Peyer's patch (tissue), 4 donors: Measurements from ENCODE around the gene ATMIN. TPM values are rescaled to one million over a fixed set of nuclear protein-coding genes. Genes with fewer than 3 reads are reported as not detected.

Source experiments
- DNase-seq, 3 donors: peaks; one replicate each; pipeline ENCODE4 v3.0.0-alpha.2; 2017 to 2019
- H3K27ac ChIP-seq, 4 donors: fragments of 200-600 bp; sonication (generic); one replicate each; pipeline ENCODE4 v1.5.1; 2016 to 2019
- H3K27me3 ChIP-seq, 2 donors: fragments of 200-600 bp; sonication (generic); one replicate each; pipeline ENCODE4 v1.5.1; 2019
- H3K36me3 ChIP-seq, 3 donors: fragments of 200-600 bp; sonication (generic); one replicate each; pipeline ENCODE4 v1.5.1; 2016 to 2019
- H3K4me1 ChIP-seq, 4 donors: fragments of 200-600 bp; sonication (generic); one replicate each; pipeline ENCODE4 v1.5.1; 2016 to 2019
- H3K4me3 ChIP-seq, 4 donors: fragments of 200-600 bp; sonication (generic); 1 replicate in 3 of 4; 2 replicates in 1 of 4; pipeline ENCODE4 v1.5.1; 2016 to 2019; ENCODE audit warnings: mild to moderate bottlenecking in 1 of 4
- H3K9me3 ChIP-seq, 4 donors: fragments of 200-600 bp; sonication (generic); one replicate each; pipeline ENCODE4 v1.5.1; 2016 to 2019; ENCODE audit warnings: mild to moderate bottlenecking in 1 of 4
- POLR2A ChIP-seq, 2 donors: fragments of 450-650 bp; IDR thresholded peaks; one replicate each; pipeline ENCODE4 v1.5.1; 2017; ENCODE audit warnings: antibody characterized with exemption in 2 of 2, mild to moderate bottlenecking in 2 of 2, moderate library complexity in 2 of 2
- total RNA-seq, 4 donors: library from RNA; depleted of rRNA; stranded (reverse); fragments of >200 nt; gene quantifications; one replicate each; pipeline ENCODE4 v1.1.0, GENCODE V29; 2016
- TF ChIP-seq, protein P1 (sequence below), 6 experiments: fragments of 450-650 bp in 4 of 6; fragments of 200-600 bp in 2 of 6; sonication (generic) in 1 of 6; IDR thresholded peaks; one replicate each; pipeline ENCODE4 v1.5.1; 2017 to 2019; ENCODE audit warnings: antibody characterized with exemption in 6 of 6, mild to moderate bottlenecking in 3 of 6, moderate library complexity in 1 of 6

The ATMIN gene
- total RNA-seq, 4 donors from 2014 or later, result 25.6 to 37.0 (median 32.6) TPM

DNA sequence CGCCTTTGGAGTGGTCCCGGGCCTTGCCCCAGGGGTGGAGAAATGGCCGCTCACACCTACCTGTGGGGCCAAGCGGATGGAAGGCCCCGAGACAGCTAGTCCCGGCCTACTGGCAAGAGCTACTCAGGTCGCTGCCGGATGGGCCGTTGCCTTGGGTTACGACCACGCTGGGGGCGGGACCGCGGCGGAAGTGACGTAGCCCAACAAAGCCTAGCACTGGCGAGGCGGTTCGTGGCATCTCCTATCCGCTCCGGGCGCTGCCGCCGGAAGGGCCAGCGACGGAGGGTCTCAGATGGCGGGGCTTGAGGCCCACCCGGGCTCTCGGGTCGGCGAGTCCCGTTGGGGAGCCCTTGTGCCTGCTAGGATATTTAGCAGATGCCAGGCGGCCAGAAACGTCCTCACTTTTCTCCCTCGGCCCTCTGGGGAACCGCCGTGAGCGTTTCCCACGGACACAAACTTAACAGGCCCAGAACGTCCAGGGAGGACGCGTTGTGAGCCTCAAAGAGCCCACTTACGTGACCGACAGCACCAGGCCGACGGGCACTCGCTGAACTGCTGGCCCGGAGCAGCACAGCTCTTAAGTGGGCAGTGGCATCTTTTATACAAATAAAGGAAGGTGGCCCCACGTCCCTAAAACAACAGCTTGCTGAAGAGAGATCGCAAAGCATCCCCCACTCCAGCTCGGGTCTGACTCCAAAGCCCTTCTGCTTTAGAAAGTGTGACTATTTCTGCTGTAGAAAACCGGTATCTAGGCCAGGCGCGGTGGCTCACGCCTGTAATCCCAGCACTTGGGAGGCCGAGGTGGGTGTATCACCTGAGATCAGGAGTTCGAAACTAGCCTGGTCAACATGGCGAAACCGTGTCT is 41.7 kb downstream of the ATMIN start, which contains the start of gene C16orf46:
Gene C16orf46, minus strand, starts transcription at position 163 of the 865 bp plus-strand sequence. CDS start 13,283 bp downstream, outside the sequence.
- H3K4me1 ChIP-seq, result peaks cover 0 to 3% (median 0%) of the 10 kb centered on the region in 4 donors
- H3K27ac ChIP-seq, result peak within 1 kb of the TSS; percentile 93 to 96 (median 94)
- peak within 1 kb of the TSS; percentile 71 to 93 (median 80) for H3K4me3 ChIP-seq
- H3K36me3 ChIP-seq, result no peaks in the 10 kb centered on the region
- no peaks in the 10 kb centered on the region for H3K9me3 ChIP-seq
- no peaks in the 10 kb centered on the region for H3K27me3 ChIP-seq
- TF ChIP-seq, protein P1, sequence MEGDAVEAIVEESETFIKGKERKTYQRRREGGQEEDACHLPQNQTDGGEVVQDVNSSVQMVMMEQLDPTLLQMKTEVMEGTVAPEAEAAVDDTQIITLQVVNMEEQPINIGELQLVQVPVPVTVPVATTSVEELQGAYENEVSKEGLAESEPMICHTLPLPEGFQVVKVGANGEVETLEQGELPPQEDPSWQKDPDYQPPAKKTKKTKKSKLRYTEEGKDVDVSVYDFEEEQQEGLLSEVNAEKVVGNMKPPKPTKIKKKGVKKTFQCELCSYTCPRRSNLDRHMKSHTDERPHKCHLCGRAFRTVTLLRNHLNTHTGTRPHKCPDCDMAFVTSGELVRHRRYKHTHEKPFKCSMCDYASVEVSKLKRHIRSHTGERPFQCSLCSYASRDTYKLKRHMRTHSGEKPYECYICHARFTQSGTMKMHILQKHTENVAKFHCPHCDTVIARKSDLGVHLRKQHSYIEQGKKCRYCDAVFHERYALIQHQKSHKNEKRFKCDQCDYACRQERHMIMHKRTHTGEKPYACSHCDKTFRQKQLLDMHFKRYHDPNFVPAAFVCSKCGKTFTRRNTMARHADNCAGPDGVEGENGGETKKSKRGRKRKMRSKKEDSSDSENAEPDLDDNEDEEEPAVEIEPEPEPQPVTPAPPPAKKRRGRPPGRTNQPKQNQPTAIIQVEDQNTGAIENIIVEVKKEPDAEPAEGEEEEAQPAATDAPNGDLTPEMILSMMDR (IDR thresholded peaks at IDR 0.05), result no peak
- TF ChIP-seq POLR2A (IDR thresholded peaks at IDR 0.05), result peak; percentile 69 to 75
- DNase-seq, result peak; percentile 97 to 99 (median 99)

DNA sequence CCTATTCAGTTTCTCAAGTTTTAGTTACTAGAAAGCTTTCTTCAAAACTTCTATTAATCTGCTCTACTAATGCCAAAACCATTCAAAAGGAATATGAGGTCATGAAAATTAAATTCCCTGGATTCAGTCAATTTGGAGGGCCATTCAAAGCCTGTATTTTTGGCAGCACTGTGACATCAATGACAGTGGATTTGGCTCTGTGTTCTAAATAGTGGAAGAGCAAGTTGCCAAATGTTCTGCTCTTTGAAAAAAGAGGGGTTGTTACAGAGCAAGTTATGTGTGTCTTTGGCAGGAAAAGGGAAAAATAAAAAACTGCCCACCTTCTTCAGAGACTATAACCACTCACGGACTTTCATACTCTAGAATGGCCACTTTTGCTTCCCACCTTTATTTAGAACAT is 44.6 kb downstream of the ATMIN start:
- H3K27ac ChIP-seq, result no peak overlapping the region
- DNase-seq, result no peak
- H3K4me3 ChIP-seq, result no peak overlapping the region
- H3K36me3 ChIP-seq, result peaks cover 0 to 5% (median 0%) of the 10 kb centered on the region in 3 donors
- H3K9me3 ChIP-seq, result no peaks in the 10 kb centered on the region
- no peak for TF ChIP-seq POLR2A (IDR thresholded peaks at IDR 0.05)
- TF ChIP-seq, protein P1 (IDR thresholded peaks at IDR 0.05), result no peak
- H3K4me1 ChIP-seq, result peaks cover 0 to 3% (median 0%) of the 10 kb centered on the region in 4 donors
- H3K27me3 ChIP-seq, result no peaks in the 10 kb centered on the region

DNA sequence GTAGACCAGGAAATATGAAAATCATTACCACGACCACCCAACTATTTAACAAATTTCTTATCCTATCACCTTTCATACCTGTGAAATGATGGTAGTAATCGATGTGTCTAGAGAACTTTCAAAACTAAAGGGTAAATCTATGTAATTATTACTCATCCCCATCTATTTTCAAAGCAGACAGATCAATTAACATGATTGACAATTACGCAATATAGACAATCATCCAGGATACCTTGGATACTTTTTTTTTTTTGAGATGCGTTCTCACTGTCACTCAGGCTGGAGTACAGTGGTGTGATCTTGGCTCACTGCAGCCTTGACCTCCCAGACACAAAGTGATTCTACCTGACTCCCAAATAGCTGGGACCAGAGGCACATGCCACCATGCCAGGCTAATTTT is 45.4 kb downstream of the ATMIN start:
- DNase-seq, result no peak

DNA sequence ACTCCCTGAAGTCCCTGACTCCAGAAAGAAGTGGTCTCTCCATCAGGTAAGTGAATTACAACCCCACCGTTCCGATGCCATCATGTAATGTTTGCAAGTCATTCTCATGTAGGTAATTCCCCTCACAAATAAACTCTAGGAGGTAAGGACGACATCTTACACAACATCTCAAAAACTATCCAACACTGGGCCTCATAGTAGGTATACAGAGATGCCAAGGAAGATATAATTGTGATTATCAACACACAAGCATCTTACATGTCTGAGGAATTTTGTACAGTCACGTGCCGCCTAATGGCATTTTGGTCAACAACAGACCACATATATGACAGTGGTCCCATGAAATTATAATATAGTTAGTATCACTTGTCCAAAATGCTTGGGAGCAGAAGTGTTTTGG is 53.2 kb downstream of the ATMIN start:
- peaks cover 0 to 2% (median 0%) of the 10 kb centered on the region in 3 donors for H3K36me3 ChIP-seq
- H3K4me1 ChIP-seq, result no peaks in the 10 kb centered on the region
- TF ChIP-seq, protein P1 (IDR thresholded peaks at IDR 0.05), result no peak
- no peak for TF ChIP-seq POLR2A (IDR thresholded peaks at IDR 0.05)

More for the DNA sequence above, 45.4 kb downstream of the ATMIN start:
- Histone ChIP-seq H3K9me3 (no peaks in the 10 kb centered on the region), H3K4me3 (no peak overlapping the region), H3K27me3 (no peaks in the 10 kb centered on the region), H3K27ac (no peak overlapping the region), H3K4me1 (peaks cover 0 to 3% (median 0%) of the 10 kb centered on the region in 4 donors), H3K36me3 (peaks cover 0 to 5% (median 0%) of the 10 kb centered on the region in 3 donors)
- TF ChIP-seq POLR2A (IDR thresholded peaks at IDR 0.05), result no peak
- TF ChIP-seq, protein P1 (IDR thresholded peaks at IDR 0.05), result no peak

DNA sequence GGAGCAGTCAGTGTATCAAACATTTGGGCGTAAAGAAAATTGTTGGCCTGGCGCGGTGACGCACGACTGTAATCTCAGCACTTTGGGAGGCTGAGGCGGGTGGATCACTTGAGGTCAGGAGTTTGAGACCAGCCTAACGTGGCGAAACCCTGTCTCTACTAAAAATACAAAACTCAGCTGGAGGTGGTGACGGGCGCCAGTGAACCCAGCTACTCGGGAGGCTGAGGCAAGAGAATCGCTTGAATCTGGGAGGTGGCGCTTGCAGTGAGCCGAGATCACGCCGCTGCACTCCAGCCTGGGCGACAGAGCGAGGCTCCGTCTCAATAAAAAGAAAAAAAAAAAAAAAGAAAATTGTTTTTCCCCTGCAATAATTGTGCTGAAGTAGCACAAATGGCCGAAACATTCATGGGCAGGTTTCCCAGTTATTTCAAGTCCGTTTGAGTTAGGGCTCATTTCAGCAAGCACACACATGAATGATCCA is 59.2 kb downstream of the ATMIN start:
- no peak overlapping the region for H3K27ac ChIP-seq
- H3K27me3 ChIP-seq, result no peaks in the 10 kb centered on the region
- H3K4me1 ChIP-seq, result peaks cover 0 to 4% (median 1%) of the 10 kb centered on the region in 4 donors
- TF ChIP-seq POLR2A (IDR thresholded peaks at IDR 0.05), result no peak
- TF ChIP-seq, protein P1 (IDR thresholded peaks at IDR 0.05), result no peak
- peak overlapping the region in 1 of 4 donors; percentile 76 for H3K4me3 ChIP-seq
- H3K9me3 ChIP-seq, result no peaks in the 10 kb centered on the region
- no peak for DNase-seq
- no peaks in the 10 kb centered on the region for H3K36me3 ChIP-seq

More for the DNA sequence above, 53.2 kb downstream of the ATMIN start:
- no peak overlapping the region for H3K4me3 ChIP-seq
- H3K27me3 ChIP-seq, result no peaks in the 10 kb centered on the region
- no peak overlapping the region for H3K27ac ChIP-seq
- no peaks in the 10 kb centered on the region for H3K9me3 ChIP-seq
- DNase-seq, result peak in 1 of 3 donors; percentile 3
